ENCODE data around the gene XPR1.

- TF ChIP-seq CTCF (conservative IDR thresholded peaks at IDR 0.05; ENCODE audit: low read depth, low read length) (no peak), EZH2 (IDR thresholded peaks at IDR 0.05; ENCODE audit: borderline replicate concordance, low read depth, low read length, poor library complexity, severe bottlenecking) (no peak)
These were observed 155.9 kb downstream of the XPR1 start for GRCh38 chr1:180787628-180788307.
